H1 (cell line): Measurements from ENCODE around the gene JAM2. TPM values are rescaled to one million over a fixed set of nuclear protein-coding genes. Genes with fewer than 3 reads are reported as not detected.

Source experiments
- CTCF ChIA-PET: fragments of 300-600 bp; sonication (Branson Sonifier 250); formaldehyde crosslinking; loops from one replicate; lab custom pipeline; 2021; ENCODE audit not compliant: partially characterized antibody; lab: Charles Lee
- POLR2A ChIA-PET: fragments of 300-600 bp; sonication (Branson Sonifier 250); formaldehyde crosslinking; loops from one replicate; lab custom pipeline; 2021; ENCODE audit warnings: inconsistent platforms; ENCODE audit not compliant: partially characterized antibody; lab: Charles Lee
- DNase-seq, 2 experiments: peaks; one replicate each; pipeline versions ENCODE4 v3.0.0 to v3.0.0-alpha.2; 2010 to 2022; ENCODE audit warnings: low spot score in 2 of 2, low read depth in 1 of 2, mixed read lengths in 1 of 2
- FAIRE-seq: peaks from 2 replicates; lab custom pipeline; 2011; peaks lifted over from hg19 to GRCh38; lab: Jason Lieb, UNC
- H2AFZ ChIP-seq: 2 replicates; pipeline ENCODE4 v1.8.1; 2012; ENCODE audit warnings: low read length, inconsistent platforms
- H2AK5ac ChIP-seq: 2 replicates; pipeline ENCODE4 v1.6.1; 2013; ENCODE audit warnings: low read depth, low read length
- H2BK120ac ChIP-seq: replicated peaks from 2 replicates; pipeline ENCODE3; 2013; ENCODE audit warnings: low read depth, low read length, inconsistent platforms
- H2BK12ac ChIP-seq: 2 replicates; pipeline ENCODE4 v1.6.1; 2013; ENCODE audit warnings: low read depth, low read length
- H2BK15ac ChIP-seq: 2 replicates; pipeline ENCODE4 v1.6.1; 2013; ENCODE audit warnings: low read length
- H2BK20ac ChIP-seq: 2 replicates; pipeline ENCODE4 v1.6.1; 2013; ENCODE audit warnings: low read length
- H2BK5ac ChIP-seq: 2 replicates; pipeline ENCODE4 v1.6.1; 2013; ENCODE audit warnings: low read depth, low read length
- H3K14ac ChIP-seq: 2 replicates; pipeline ENCODE4 v1.6.1; 2013; ENCODE audit warnings: inconsistent platforms; ENCODE audit not compliant: insufficient read length
- H3K18ac ChIP-seq: 2 replicates; pipeline ENCODE4 v1.6.1; 2013; ENCODE audit warnings: low read length; ENCODE audit errors: extremely low read depth
- H3K23ac ChIP-seq: 2 replicates; pipeline ENCODE4 v1.6.1; 2013; ENCODE audit warnings: inconsistent platforms; ENCODE audit not compliant: insufficient read length
- H3K23me2 ChIP-seq: 2 replicates; pipeline ENCODE4 v1.6.1; 2013; ENCODE audit warnings: low read depth, low read length
- H3K27ac ChIP-seq: 2 replicates; pipeline ENCODE4 v1.6.1; 2011; ENCODE audit warnings: low read depth, low read length, inconsistent platforms
- H3K27me3 ChIP-seq, 4 experiments: replicated peaks in 1 of 4; 1 replicate in 1 of 4; 2 replicates in 3 of 4; pipeline versions ENCODE4 v1.6.1 to v1.8.1; 2011 to 2013; ENCODE audit warnings: low read length in 3 of 4, mild to moderate bottlenecking in 3 of 4, inconsistent platforms in 2 of 4, mixed read lengths in 2 of 4, moderate library complexity in 1 of 4; ENCODE audit not compliant: control insufficient read depth in 3 of 4, insufficient read depth in 3 of 4; ENCODE audit errors: extremely low read depth in 1 of 4
- H3K36me3 ChIP-seq, 4 experiments: 2 replicates each; pipeline versions ENCODE4 v1.6.1 to v1.8.1; 2011 to 2013; ENCODE audit warnings: mild to moderate bottlenecking in 4 of 4, low read length in 3 of 4, moderate library complexity in 2 of 4, control low read depth in 1 of 4, inconsistent platforms in 1 of 4; ENCODE audit not compliant: insufficient read depth in 4 of 4, control insufficient read depth in 2 of 4
- H3K4ac ChIP-seq: replicated peaks from 2 replicates; pipeline ENCODE3; 2013; ENCODE audit warnings: low read length, low read depth, mixed read lengths, inconsistent platforms; ENCODE audit not compliant: insufficient read length
- H3K4me1 ChIP-seq, 4 experiments: replicated peaks in 1 of 4; 1 replicate in 1 of 4; 2 replicates in 3 of 4; pipeline versions ENCODE4 v1.6.1 to v1.8.1; 2011 to 2013; ENCODE audit warnings: low read length in 3 of 4, inconsistent platforms in 2 of 4, mixed read lengths in 1 of 4; ENCODE audit not compliant: insufficient read depth in 4 of 4, control insufficient read depth in 3 of 4
- H3K4me2 ChIP-seq, 2 experiments: 2 replicates each; pipeline versions ENCODE4 v1.6.1 to v1.8.1; 2011 to 2013; ENCODE audit warnings: low read depth in 2 of 2, low read length in 2 of 2, control low read depth in 1 of 2, inconsistent platforms in 1 of 2, mild to moderate bottlenecking in 1 of 2; ENCODE audit not compliant: insufficient read depth in 1 of 2
- H3K4me3 ChIP-seq, 4 experiments: fragments of 200-600, 300-600 bp in 1 of 4; sonication (generic), shearing (Covaris generic), sonication (Bioruptor Twin) in 1 of 4; 2 replicates each; pipeline versions ENCODE4 v1.5.1 to v1.8.1; 2011 to 2016; ENCODE audit warnings: low read length in 4 of 4, low read depth in 3 of 4, control low read depth in 2 of 4, inconsistent platforms in 2 of 4, mild to moderate bottlenecking in 2 of 4, mixed read lengths in 1 of 4, moderate library complexity in 1 of 4; ENCODE audit not compliant: insufficient read depth in 2 of 4; ENCODE audit errors: extremely low read depth in 1 of 4
- H3K56ac ChIP-seq: replicated peaks from 2 replicates; pipeline ENCODE3; 2013; ENCODE audit warnings: low read depth, mild to moderate bottlenecking, mixed read lengths, low read length, inconsistent platforms; ENCODE audit not compliant: insufficient read length
- H3K79me1 ChIP-seq: 2 replicates; pipeline ENCODE4 v1.6.1; 2013; ENCODE audit warnings: low read depth, low read length, control low read depth
- H3K79me2 ChIP-seq, 2 experiments: 2 replicates each; pipeline versions ENCODE4 v1.6.1 to v1.8.1; 2012 to 2013; ENCODE audit warnings: low read length in 2 of 2, mild to moderate bottlenecking in 2 of 2, inconsistent platforms in 1 of 2; ENCODE audit not compliant: insufficient read depth in 2 of 2, control insufficient read depth in 1 of 2
- H3K9ac ChIP-seq, 4 experiments: replicated peaks in 1 of 4; 1 replicate in 1 of 4; 2 replicates in 3 of 4; pipeline versions ENCODE4 v1.6.1 to v1.8.1; 2011 to 2013; ENCODE audit warnings: low read depth in 3 of 4, low read length in 3 of 4, control low read depth in 2 of 4, mild to moderate bottlenecking in 2 of 4, moderate library complexity in 2 of 4, inconsistent platforms in 1 of 4; ENCODE audit errors: extremely low read depth in 1 of 4
- H3K9me3 ChIP-seq, 2 experiments: 2 replicates each; pipeline versions ENCODE4 v1.6.1 to v1.8.1; 2012 to 2013; ENCODE audit warnings: mild to moderate bottlenecking in 2 of 2, moderate library complexity in 2 of 2, control low read depth in 1 of 2, inconsistent platforms in 1 of 2, low read depth in 1 of 2, low read length in 1 of 2, mixed read lengths in 1 of 2; ENCODE audit not compliant: insufficient read depth in 2 of 2
- H4K20me1 ChIP-seq, 2 experiments: replicated peaks in 1 of 2; 2 replicates each; pipeline versions ENCODE3 to v1.8.1; 2011 to 2013; ENCODE audit warnings: inconsistent platforms in 2 of 2, low read length in 2 of 2, mild to moderate bottlenecking in 1 of 2; ENCODE audit not compliant: insufficient read depth in 2 of 2, control insufficient read depth in 1 of 2
- H4K5ac ChIP-seq: 2 replicates; pipeline ENCODE4 v1.6.1; 2013; ENCODE audit warnings: low read length, low read depth, mixed read lengths, inconsistent platforms; ENCODE audit not compliant: insufficient read length
- H4K8ac ChIP-seq: 2 replicates; pipeline ENCODE4 v1.8.0; 2013; ENCODE audit warnings: mild to moderate bottlenecking, moderate library complexity, low read length, inconsistent platforms; ENCODE audit not compliant: insufficient read depth; ENCODE audit errors: extremely low read depth
- H4K91ac ChIP-seq: replicated peaks from 2 replicates; pipeline ENCODE3; 2013; ENCODE audit warnings: low read length, mixed read lengths, inconsistent platforms; ENCODE audit not compliant: insufficient read length
- CTBP2 ChIP-seq: IDR thresholded peaks from 2 replicates; pipeline ENCODE4 v1.7.0; 2011; ENCODE audit warnings: borderline replicate concordance, mild to moderate bottlenecking, moderate library complexity, mixed read lengths, low read length; ENCODE audit not compliant: insufficient read depth, insufficient read length
- GABPA ChIP-seq: IDR thresholded peaks from 2 replicates; pipeline ENCODE4 v1.6.1; 2011; ENCODE audit warnings: mild to moderate bottlenecking, low read length, moderate library complexity, borderline replicate concordance; ENCODE audit not compliant: insufficient read depth
- NRF1 ChIP-seq: IDR thresholded peaks from 2 replicates; pipeline ENCODE4 v1.6.1; 2011; ENCODE audit warnings: mild to moderate bottlenecking, low read depth, low read length, improper control_type of control experiment
- WGBS, 2 experiments: shearing (Covaris generic) in 1 of 2; methylation state at CpG; one replicate each; pipeline versions ENCODE4 v1.1.6 to v1.1.7; 2013 to 2015; ENCODE audit warnings: low lambda C conversion rate in 2 of 2, mixed read lengths in 2 of 2, inconsistent platforms in 1 of 2, low coverage in 1 of 2, missing lambda C conversion rate in 1 of 2; ENCODE audit not compliant: insufficient replicate concordance in 2 of 2, insufficient coverage in 1 of 2, insufficient read length in 1 of 2; ENCODE audit errors: extremely low coverage in 1 of 2, missing lambda C conversion rate in 1 of 2; 5-methylcytosine and 5-hydroxymethylcytosine counted together
- polyA plus RNA-seq, 7 experiments: library from polyadenylated mRNA; depleted of rRNA in 3 of 7; stranded (reverse) in 5 of 7; unstranded in 2 of 7; fragments of >200 nt in 5 of 7; fragments of 200-250 nt in 2 of 7; gene quantifications; 1 replicate in 5 of 7; 2 replicates in 1 of 7; 4 replicates in 1 of 7; pipeline versions ENCODE4 v1.2.1 to v1.2.3, GENCODE V29; 2011 to 2013; ENCODE audit warnings: missing spikeins in 2 of 7, mixed read lengths in 2 of 7
- total RNA-seq: library from RNA; stranded (reverse); fragmentation: NEBNext Ultra II Directional; extraction: Animal tissue kit (Norgen Biotek cat#: 25700); gene quantifications from 2 replicates; pipeline ENCODE4 v1.2.1, GENCODE V29; 2021

JAM2 gene
- total and polyA plus RNA-seq, 2 of the 8 experiments (the other 6 are each of a cell fraction or from before 2014, with no cell fraction given), result 4.9 to 9.5 TPM

GRCh38 chr21:25649146-25649545 lies 10.1 kb downstream of the JAM2 start:
- Histone ChIP-seq H3K23ac (no peak overlapping the region), H3K9me3 (no peaks in the 10 kb centered on the region), H3K56ac (no peak overlapping the region), H4K91ac (no peak overlapping the region), H3K18ac (no peak overlapping the region), H3K27me3 (no peaks in the 10 kb centered on the region), H4K5ac (no peak overlapping the region), H3K79me1 (no peaks in the 10 kb centered on the region), H3K23me2 (no peaks in the 10 kb centered on the region), H3K27ac (no peak overlapping the region), H2BK20ac (no peak overlapping the region), H3K4me3 (no peak overlapping the region), H3K36me3 (no peaks in the 10 kb centered on the region; a peak in 1 of 8 replicates), H3K9ac (no peak overlapping the region), H2BK5ac (no peak overlapping the region), H4K8ac (no peak overlapping the region), H2BK12ac (no peak overlapping the region), H2AFZ (no peak overlapping the region), H3K4me2 (no peak overlapping the region), H3K14ac (no peak overlapping the region), H4K20me1 (no peaks in the 10 kb centered on the region), H2AK5ac (no peak overlapping the region), H3K4ac (no peak overlapping the region), H3K79me2 (no peaks in the 10 kb centered on the region), H2BK15ac (no peak overlapping the region), H3K4me1 (no peaks in the 10 kb centered on the region), H2BK120ac (no peak overlapping the region)
- 90% methylated on average over 7 of the region's 7 CpGs; no CpG with 5 or more reads in 1 of the 2 experiments for WGBS, 2 experiments
- TF ChIP-seq GABPA (no peak), NRF1 (no peak), CTBP2 (no peak)
- no peak for DNase-seq
- FAIRE-seq, result no peak
- ChIA-PET CTCF (interaction anchor here (1.8 kb wide), 1 partner anchor 11 kb away, joined by 5 read pairs; no protein-coding TSS in a partner anchor), POLR2A (no interaction called here)
